SU-DHL-6 (cell line): Measurements from ENCODE around the gene SH2D3A.

Source experiments
- H2AFZ ChIP-seq: fragments of 200-600 bp; sonication (generic); 2 replicates; pipeline ENCODE4 v1.6.1; 2014; ENCODE audit warnings: low read depth, mild to moderate bottlenecking, moderate library complexity, mixed read lengths, antibody characterized with exemption, low read length; ENCODE audit not compliant: severe bottlenecking
- H3F3A ChIP-seq: fragments of 200-600 bp; shearing (Covaris generic); 2 replicates; pipeline ENCODE4 v1.6.0; 2016; ENCODE audit warnings: antibody characterized with exemption, mild to moderate bottlenecking; ENCODE audit not compliant: insufficient read depth
- H3K27ac ChIP-seq: fragments of 200-600 bp; sonication (generic); 2 replicates; pipeline ENCODE4 v1.5.1; 2016; ENCODE audit warnings: low read depth, mild to moderate bottlenecking, low read length, moderate library complexity, mixed read lengths
- H3K27me3 ChIP-seq: fragments of 200-600 bp; sonication (generic), shearing (Covaris generic); 2 replicates; pipeline ENCODE4 v1.6.0; 2014; ENCODE audit warnings: mild to moderate bottlenecking, low read length
- H3K36me3 ChIP-seq: fragments of 200-600 bp; sonication (generic); 2 replicates; pipeline ENCODE4 v1.6.1; 2014; ENCODE audit warnings: mild to moderate bottlenecking, low read length, mixed read lengths
- H3K4me2 ChIP-seq: fragments of 300-600, 200-600 bp; shearing (Covaris generic), sonication (generic); 2 replicates; pipeline ENCODE4 v1.6.0; 2014; ENCODE audit warnings: low read length, low read depth, mild to moderate bottlenecking; ENCODE audit not compliant: poor library complexity, severe bottlenecking
- H3K4me3 ChIP-seq: fragments of 200-600 bp; sonication (generic); 2 replicates; pipeline ENCODE4 v1.5.1; 2014; ENCODE audit warnings: antibody characterized with exemption, low read length, mild to moderate bottlenecking, mixed read lengths; ENCODE audit not compliant: insufficient read depth, poor library complexity, severe bottlenecking
- H3K79me2 ChIP-seq: fragments of 200-600 bp; sonication (generic); 2 replicates; pipeline ENCODE4 v1.6.1; 2014; ENCODE audit warnings: mild to moderate bottlenecking, low read length, moderate library complexity; ENCODE audit not compliant: insufficient read depth
- H3K9ac ChIP-seq: fragments of 200-600 bp; sonication (generic); 2 replicates; pipeline ENCODE4 v1.7.0; 2014; ENCODE audit warnings: mild to moderate bottlenecking, low read length
- H3K9me2 ChIP-seq: fragments of 200-600 bp; sonication (generic); replicated peaks from 2 replicates; pipeline ENCODE4 v1.6.1; 2014; ENCODE audit warnings: low read length; ENCODE audit not compliant: insufficient read depth
- H3K9me3 ChIP-seq: fragments of 200-600 bp; sonication (generic); 2 replicates; pipeline ENCODE4 v1.6.1; 2014; ENCODE audit warnings: low read length, mixed read lengths; ENCODE audit not compliant: insufficient read depth
- H4K20me1 ChIP-seq: fragments of 200-600 bp; sonication (generic); 2 replicates; pipeline ENCODE4 v1.6.1; 2014; ENCODE audit warnings: low read depth, mild to moderate bottlenecking, antibody characterized with exemption, low read length, moderate library complexity, mixed read lengths
- EZH2phosphoT487 ChIP-seq: fragments of 200-600 bp; sonication (generic), shearing (Covaris generic); conservative IDR thresholded peaks from 2 replicates; pipeline ENCODE4 v1.6.1; 2018; ENCODE audit warnings: mild to moderate bottlenecking, antibody characterized with exemption, low read length, moderate library complexity, mixed read lengths
- TF ChIP-seq, protein P1 (sequence below): fragments of 200-600 bp; sonication (generic); IDR thresholded peaks from one replicate; pipeline ENCODE4 v1.5.1; 2017; ENCODE audit warnings: antibody characterized with exemption, mild to moderate bottlenecking, low read length, moderate library complexity; ENCODE audit not compliant: insufficient read depth, poor library complexity, severe bottlenecking

Gene SH2D3A

DNA sequence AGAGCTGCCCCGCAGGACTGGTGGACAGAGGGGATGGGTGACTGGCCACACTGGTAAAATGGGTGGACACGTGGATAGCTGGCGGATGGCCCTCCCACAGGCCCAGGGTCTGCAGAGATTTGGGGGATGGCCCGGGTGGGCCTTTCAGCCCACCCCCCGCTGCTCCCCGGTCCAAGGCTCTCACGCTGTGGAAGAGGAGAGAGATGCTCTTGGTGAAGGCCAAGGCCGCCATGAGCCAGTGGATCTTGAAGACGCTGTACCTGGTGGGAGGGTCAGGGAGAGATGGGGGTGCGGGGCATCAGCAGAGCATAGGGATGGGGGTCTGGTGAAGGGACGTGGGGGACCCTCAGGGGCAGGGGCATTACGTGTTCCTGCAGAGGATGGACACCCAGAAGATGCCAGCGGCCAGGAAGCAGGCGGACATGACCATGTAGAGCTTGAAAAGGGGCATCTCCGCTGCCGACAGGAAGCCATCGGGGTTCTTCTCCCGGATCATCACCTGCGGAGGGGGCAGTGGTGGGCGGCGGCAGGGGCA is 34.4 kb downstream of the SH2D3A start:
- H3K9me2 ChIP-seq, result no peaks in the 10 kb centered on the region
- H3K36me3 ChIP-seq, result no peaks in the 10 kb centered on the region
- peaks cover 5% of the 10 kb centered on the region; the same call in 1 of the 2 replicates for H3K79me2 ChIP-seq
- H3K9me3 ChIP-seq, result no peaks in the 10 kb centered on the region
- no peak overlapping the region for H3K4me3 ChIP-seq
- H4K20me1 ChIP-seq, result no peaks in the 10 kb centered on the region
- no peak overlapping the region for H3K9ac ChIP-seq
- no peaks in the 10 kb centered on the region for H3K27me3 ChIP-seq
- H2AFZ ChIP-seq, result no peak overlapping the region
- TF ChIP-seq EZH2phosphoT487, result no peak
- TF ChIP-seq, protein P1, sequence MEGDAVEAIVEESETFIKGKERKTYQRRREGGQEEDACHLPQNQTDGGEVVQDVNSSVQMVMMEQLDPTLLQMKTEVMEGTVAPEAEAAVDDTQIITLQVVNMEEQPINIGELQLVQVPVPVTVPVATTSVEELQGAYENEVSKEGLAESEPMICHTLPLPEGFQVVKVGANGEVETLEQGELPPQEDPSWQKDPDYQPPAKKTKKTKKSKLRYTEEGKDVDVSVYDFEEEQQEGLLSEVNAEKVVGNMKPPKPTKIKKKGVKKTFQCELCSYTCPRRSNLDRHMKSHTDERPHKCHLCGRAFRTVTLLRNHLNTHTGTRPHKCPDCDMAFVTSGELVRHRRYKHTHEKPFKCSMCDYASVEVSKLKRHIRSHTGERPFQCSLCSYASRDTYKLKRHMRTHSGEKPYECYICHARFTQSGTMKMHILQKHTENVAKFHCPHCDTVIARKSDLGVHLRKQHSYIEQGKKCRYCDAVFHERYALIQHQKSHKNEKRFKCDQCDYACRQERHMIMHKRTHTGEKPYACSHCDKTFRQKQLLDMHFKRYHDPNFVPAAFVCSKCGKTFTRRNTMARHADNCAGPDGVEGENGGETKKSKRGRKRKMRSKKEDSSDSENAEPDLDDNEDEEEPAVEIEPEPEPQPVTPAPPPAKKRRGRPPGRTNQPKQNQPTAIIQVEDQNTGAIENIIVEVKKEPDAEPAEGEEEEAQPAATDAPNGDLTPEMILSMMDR, result no peak
- no peak overlapping the region for H3K27ac ChIP-seq
- peaks cover 5% of the 10 kb centered on the region for H3F3A ChIP-seq
- H3K4me2 ChIP-seq, result no peak overlapping the region

DNA sequence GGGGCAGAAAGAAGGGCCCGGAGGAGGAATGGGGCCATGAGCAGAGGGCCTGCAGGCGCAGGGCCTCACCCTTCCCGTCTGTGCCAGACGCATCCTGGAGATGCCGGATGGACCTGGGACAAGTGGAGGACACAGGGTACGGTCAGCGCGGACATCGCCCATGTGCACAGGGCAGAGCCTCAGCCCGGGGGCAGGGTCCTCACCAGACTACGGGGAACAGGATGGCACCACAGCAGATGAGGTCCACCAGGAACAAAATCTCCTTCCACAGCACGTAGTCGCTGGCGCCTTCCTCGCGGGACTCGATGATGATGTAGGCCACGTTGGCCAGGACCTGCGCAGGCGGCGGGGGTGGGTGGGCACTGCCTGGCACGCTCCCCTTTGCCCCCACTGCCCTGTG is 35.4 kb downstream of the SH2D3A start:
- no peak overlapping the region for H3K4me3 ChIP-seq

DNA sequence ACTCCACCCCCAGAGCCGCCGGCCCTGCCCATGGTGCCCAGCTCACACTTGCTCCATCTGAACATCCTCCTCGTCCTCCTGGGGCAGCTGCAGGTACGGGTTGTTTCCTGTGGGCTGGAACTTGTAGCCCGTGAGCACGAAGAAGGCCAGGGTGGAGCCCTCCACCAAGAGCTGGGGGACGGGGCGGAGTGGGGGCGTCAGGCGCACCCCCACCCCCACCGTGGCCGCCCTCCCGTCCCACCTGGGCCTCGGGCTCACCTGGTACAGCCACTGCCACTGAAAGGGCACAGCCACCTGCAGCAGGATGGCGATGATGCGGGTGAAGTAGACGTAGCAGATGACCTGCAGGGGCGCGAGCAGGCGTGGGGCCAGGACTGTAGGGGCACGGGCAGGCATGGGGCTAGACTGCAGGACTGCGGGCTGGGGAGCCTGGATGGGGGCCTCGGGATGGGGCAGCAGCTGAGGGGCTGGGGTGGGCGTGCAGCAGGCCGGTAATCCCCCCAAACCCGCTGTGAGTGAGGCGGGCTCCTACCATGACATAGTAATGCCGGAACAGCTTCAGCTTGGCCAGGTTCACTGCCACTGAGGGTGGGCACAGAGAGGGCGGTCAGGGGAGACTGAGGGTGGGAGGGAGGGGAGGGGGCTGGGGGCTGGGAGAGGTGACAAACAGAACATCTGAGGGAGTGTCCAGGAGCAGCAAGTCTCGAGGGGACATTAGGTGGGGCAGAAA is 36.1 kb downstream of the SH2D3A start:
- Histone ChIP-seq H3K27ac (no peak overlapping the region), H3K27me3 (no peaks in the 10 kb centered on the region), H3K9ac (no peak overlapping the region), H3K36me3 (no peaks in the 10 kb centered on the region), H2AFZ (no peak overlapping the region), H3K79me2 (no peaks in the 10 kb centered on the region), H3K9me2 (no peaks in the 10 kb centered on the region), H4K20me1 (no peaks in the 10 kb centered on the region), H3K9me3 (no peaks in the 10 kb centered on the region), H3K4me2 (no peak overlapping the region), H3K4me3 (no peak overlapping the region), H3F3A (no peaks in the 10 kb centered on the region)
- TF ChIP-seq, protein P1, result no peak
- no peak for TF ChIP-seq EZH2phosphoT487

More for the DNA sequence above, 35.4 kb downstream of the SH2D3A start:
- peaks cover 4% of the 10 kb centered on the region for H3F3A ChIP-seq
- H3K9me3 ChIP-seq, result no peaks in the 10 kb centered on the region
- H3K79me2 ChIP-seq, result peaks cover 3% of the 10 kb centered on the region; the same call in 1 of the 2 replicates
- no peak overlapping the region for H2AFZ ChIP-seq
- H3K36me3 ChIP-seq, result no peaks in the 10 kb centered on the region
- no peaks in the 10 kb centered on the region for H4K20me1 ChIP-seq
- no peak overlapping the region for H3K27ac ChIP-seq
- TF ChIP-seq, protein P1, result no peak
- no peaks in the 10 kb centered on the region for H3K9me2 ChIP-seq
- no peak overlapping the region for H3K4me2 ChIP-seq
- no peaks in the 10 kb centered on the region for H3K27me3 ChIP-seq
- no peak overlapping the region for H3K9ac ChIP-seq
